SJCRH30 (cell line): ENCODE results near the gene WDR36. TPM values are rescaled to one million over a fixed set of nuclear protein-coding genes. Genes with fewer than 3 reads are reported as not detected.

Experiments
- DNase-seq, 2 experiments: peaks; one replicate each; pipeline ENCODE4 v3.0.0-alpha.2; 2015 to 2020
- H3K27ac ChIP-seq: fragments of 250-450 bp; sonication (Bioruptor Pico); 2 replicates; pipeline ENCODE4 v1.5.1; 2020; ENCODE audit warnings: mild to moderate bottlenecking, moderate library complexity
- H3K27me3 ChIP-seq: fragments of 250-450 bp; sonication (Bioruptor Pico); 2 replicates; pipeline ENCODE4 v1.5.1; 2020; ENCODE audit warnings: mild to moderate bottlenecking, moderate library complexity
- H3K36me3 ChIP-seq: fragments of 250-450 bp; sonication (Bioruptor Pico); 2 replicates; pipeline ENCODE4 v1.5.1; 2020; ENCODE audit warnings: mild to moderate bottlenecking, moderate library complexity
- H3K4me1 ChIP-seq: fragments of 250-450 bp; sonication (Bioruptor Pico); 2 replicates; pipeline ENCODE4 v1.5.1; 2020; ENCODE audit warnings: mild to moderate bottlenecking, moderate library complexity
- H3K4me3 ChIP-seq: fragments of 250-450 bp; sonication (Bioruptor Pico); 2 replicates; pipeline ENCODE4 v1.5.1; 2020; ENCODE audit warnings: mild to moderate bottlenecking, moderate library complexity
- H3K9me3 ChIP-seq: fragments of 250-450 bp; sonication (Bioruptor Pico); replicated peaks from 2 replicates; pipeline ENCODE4 v1.5.1; 2020; ENCODE audit warnings: mild to moderate bottlenecking, moderate library complexity
- total RNA-seq: library from RNA; depleted of rRNA; stranded (reverse); fragments of >200 nt; shearing (Covaris generic); gene quantifications from 2 replicates; pipeline ENCODE4 v1.2.3, GENCODE V29; 2014

The WDR36 gene
- total RNA-seq, 1 experiment from 2014 or later, result 62.9 TPM

- Histone ChIP-seq H3K27me3 (no peaks in the 10 kb centered on the region), H3K4me3 (no peak overlapping the region), H3K27ac (no peak overlapping the region), H3K9me3 (no peaks in the 10 kb centered on the region), H3K4me1 (0 out of 2 replicates have a peak, but pooled peaks cover 4% of the 10 kb centered on the region), H3K36me3 (no peaks in the 10 kb centered on the region)
- no peak for DNase-seq
Measured at GRCh38 chr5:111075520-111075919, 16.6 kb upstream of the WDR36 start.

- Histone ChIP-seq H3K9me3 (no peaks in the 10 kb centered on the region), H3K4me3 (no peak overlapping the region), H3K27me3 (no peaks in the 10 kb centered on the region), H3K4me1 (0 out of 2 replicates have a peak, but pooled peaks cover 4% of the 10 kb centered on the region), H3K36me3 (no peaks in the 10 kb centered on the region), H3K27ac (no peak overlapping the region)
- DNase-seq, result no peak
Measured at GRCh38 chr5:111076091-111076490, 16.1 kb upstream of the WDR36 start.

- 0 out of 2 replicates have a peak, but pooled peaks cover 4% of the 10 kb centered on the region for H3K4me1 ChIP-seq
- H3K9me3 ChIP-seq, result no peaks in the 10 kb centered on the region
- no peak overlapping the region for H3K27ac ChIP-seq
- no peak for DNase-seq
- no peak overlapping the region for H3K4me3 ChIP-seq
- H3K27me3 ChIP-seq, result no peaks in the 10 kb centered on the region; the same call in 1 of the 2 replicates
- H3K36me3 ChIP-seq, result no peaks in the 10 kb centered on the region
Measured at GRCh38 chr5:111077678-111078077, 14.5 kb upstream of the WDR36 start.

- Histone ChIP-seq H3K36me3 (no peaks in the 10 kb centered on the region), H3K27ac (no peak overlapping the region), H3K4me1 (no peaks in the 10 kb centered on the region), H3K27me3 (no peaks in the 10 kb centered on the region; the same call in 1 of the 2 replicates), H3K9me3 (no peaks in the 10 kb centered on the region), H3K4me3 (no peak overlapping the region)
- no peak for DNase-seq
Measured at GRCh38 chr5:111079846-111080245, 12.3 kb upstream of the WDR36 start.

GRCh38 chr5:111083323-111083722 lies 8.8 kb upstream of the WDR36 start:
- Histone ChIP-seq H3K27me3 (no peaks in the 10 kb centered on the region; the same call in 1 of the 2 replicates), H3K4me1 (no peaks in the 10 kb centered on the region), H3K4me3 (no peak overlapping the region), H3K36me3 (no peaks in the 10 kb centered on the region), H3K9me3 (no peaks in the 10 kb centered on the region), H3K27ac (no peak overlapping the region)
- no peak for DNase-seq

GRCh38 chr5:111095982-111096381 lies 3.8 kb downstream of the WDR36 start:
- Histone ChIP-seq H3K4me1 (peaks cover 11% of the 10 kb centered on the region; the same call in 1 of the 2 replicates), H3K9me3 (no peaks in the 10 kb centered on the region), H3K27me3 (no peaks in the 10 kb centered on the region), H3K27ac (no peak overlapping the region), H3K36me3 (peaks cover 36% of the 10 kb centered on the region), H3K4me3 (no peak overlapping the region)
- no peak for DNase-seq

GRCh38 chr5:111099058-111099778 lies 7.1 kb downstream of the WDR36 start:
- Histone ChIP-seq H3K9me3 (no peaks in the 10 kb centered on the region), H3K36me3 (peaks cover 63% of the 10 kb centered on the region), H3K27ac (no peak overlapping the region), H3K4me1 (no peaks in the 10 kb centered on the region), H3K27me3 (no peaks in the 10 kb centered on the region), H3K4me3 (no peak overlapping the region)
- DNase-seq, result no peak

GRCh38 chr5:111106320-111106948 lies 14.3 kb downstream of the WDR36 start:
- Histone ChIP-seq H3K9me3 (no peaks in the 10 kb centered on the region), H3K4me1 (no peaks in the 10 kb centered on the region), H3K4me3 (no peak overlapping the region), H3K27me3 (no peaks in the 10 kb centered on the region), H3K36me3 (peaks cover 90% of the 10 kb centered on the region), H3K27ac (no peak overlapping the region)
- no peak for DNase-seq

- no peaks in the 10 kb centered on the region for H3K9me3 ChIP-seq
- no peak for DNase-seq
- no peaks in the 10 kb centered on the region for H3K27me3 ChIP-seq
- no peaks in the 10 kb centered on the region for H3K4me1 ChIP-seq
- H3K36me3 ChIP-seq, result peaks cover 85% of the 10 kb centered on the region
- H3K4me3 ChIP-seq, result no peak overlapping the region
- H3K27ac ChIP-seq, result no peak overlapping the region
Measured at GRCh38 chr5:111107371-111107770, 15.2 kb downstream of the WDR36 start.

GRCh38 chr5:111111956-111112355 lies 19.8 kb downstream of the WDR36 start:
- no peak overlapping the region for H3K27ac ChIP-seq
- no peaks in the 10 kb centered on the region for H3K27me3 ChIP-seq
- H3K36me3 ChIP-seq, result peaks cover 81% of the 10 kb centered on the region
- no peaks in the 10 kb centered on the region for H3K4me1 ChIP-seq
- H3K4me3 ChIP-seq, result no peak overlapping the region
- DNase-seq, result no peak
- no peaks in the 10 kb centered on the region for H3K9me3 ChIP-seq

- peaks cover 79% of the 10 kb centered on the region for H3K36me3 ChIP-seq
Measured at GRCh38 chr5:111113678-111114077, 21.5 kb downstream of the WDR36 start.

GRCh38 chr5:111115229-111115628 lies 23.1 kb downstream of the WDR36 start:
- no peak overlapping the region for H3K4me3 ChIP-seq
- H3K27ac ChIP-seq, result no peak overlapping the region
- peaks cover 78% of the 10 kb centered on the region for H3K36me3 ChIP-seq

More at GRCh38 chr5:111113678-111114077, 21.5 kb downstream of the WDR36 start:
- Histone ChIP-seq H3K9me3 (no peaks in the 10 kb centered on the region), H3K4me1 (no peaks in the 10 kb centered on the region), H3K27ac (no peak overlapping the region), H3K27me3 (no peaks in the 10 kb centered on the region), H3K4me3 (no peak overlapping the region)
- DNase-seq, result no peak

GRCh38 chr5:111116550-111116949 lies 24.4 kb downstream of the WDR36 start:
- Histone ChIP-seq H3K36me3 (peaks cover 82% of the 10 kb centered on the region), H3K27ac (no peak overlapping the region), H3K9me3 (no peaks in the 10 kb centered on the region), H3K4me3 (no peak overlapping the region), H3K4me1 (no peaks in the 10 kb centered on the region), H3K27me3 (no peaks in the 10 kb centered on the region)
- DNase-seq, result no peak

More at GRCh38 chr5:111115229-111115628, 23.1 kb downstream of the WDR36 start:
- no peak for DNase-seq
- Histone ChIP-seq H3K27me3 (no peaks in the 10 kb centered on the region), H3K9me3 (no peaks in the 10 kb centered on the region), H3K4me1 (no peaks in the 10 kb centered on the region)

GRCh38 chr5:111117136-111117535 lies 25.0 kb downstream of the WDR36 start:
- H3K27me3 ChIP-seq, result no peaks in the 10 kb centered on the region
- H3K9me3 ChIP-seq, result no peaks in the 10 kb centered on the region
- no peak overlapping the region for H3K27ac ChIP-seq
- H3K4me3 ChIP-seq, result no peak overlapping the region
- no peak for DNase-seq
- H3K4me1 ChIP-seq, result no peaks in the 10 kb centered on the region
- peaks cover 85% of the 10 kb centered on the region for H3K36me3 ChIP-seq

- Histone ChIP-seq H3K4me3 (no peak overlapping the region), H3K27me3 (no peaks in the 10 kb centered on the region), H3K4me1 (no peaks in the 10 kb centered on the region), H3K9me3 (no peaks in the 10 kb centered on the region), H3K36me3 (peaks cover 87% of the 10 kb centered on the region), H3K27ac (no peak overlapping the region)
- no peak for DNase-seq
Measured at GRCh38 chr5:111119221-111119620, 27.1 kb downstream of the WDR36 start.
